K562 (cell line): Measurements from ENCODE around the gene C1R. TPM values are rescaled to one million over a fixed set of nuclear protein-coding genes. Genes with fewer than 3 reads are reported as not detected.

Experiments
- ATAC-seq: fragments of 200-7000 bp; cut with Tn5 transposase; 3 replicates; pipeline ENCODE4 v1.9.1; 2020; ENCODE audit warnings: moderate library complexity
- BruUV-seq: library from RNA; stranded (reverse); fragments of 400-500 nt; replicated peaks from 2 replicates; lab custom pipeline; 2021; lab: Mats Ljungman, UMichigan
- CTCF ChIA-PET: fragments of 300-600 bp; formaldehyde crosslinking; extraction: SDS; loops from one replicate; lab custom pipeline; 2021; ENCODE audit warnings: low intra/inter-chr PET ratio; lab: Yijun Ruan, JAX
- POLR2A ChIA-PET: fragments of 300-600, 350-650 bp; sonication (Branson Sonifier 250); formaldehyde crosslinking; extraction: SDS; loops from one replicate; lab custom pipeline; 2021; ENCODE audit warnings: antibody characterized with exemption, inconsistent platforms; lab: Yijun Ruan, JAX
- DNase-seq, 4 experiments: peaks; one replicate each; pipeline versions ENCODE4 v3.0.0 to v3.0.0-alpha.2; 2011 to 2018; ENCODE audit warnings: low spot score in 3 of 4, mixed read lengths in 3 of 4; ENCODE audit errors: extremely low read depth in 1 of 4
- FAIRE-seq: peaks from 2 replicates; lab custom pipeline; 2011; peaks lifted over from hg19 to GRCh38; lab: Jason Lieb, UNC
- H2AFZ ChIP-seq: 2 replicates; pipeline ENCODE4 v1.6.0; 2011; ENCODE audit warnings: low read depth, low read length, control low read depth, inconsistent platforms
- H3K27ac ChIP-seq: fragments of 200-600 bp; 3 replicates; pipeline ENCODE4 v1.8.0; 2011; ENCODE audit warnings: low read depth, mild to moderate bottlenecking, control low read depth, inconsistent platforms, low read length, moderate library complexity, mixed read lengths; ENCODE audit errors: extremely low read depth
- H3K27me3 ChIP-seq, 2 experiments: fragments of 300-600 bp in 1 of 2; 2 replicates in 1 of 2; 3 replicates in 1 of 2; pipeline versions ENCODE4 v1.6.0 to v1.8.0; 2011; ENCODE audit warnings: inconsistent platforms in 2 of 2, low read length in 2 of 2, mild to moderate bottlenecking in 1 of 2, mixed read lengths in 1 of 2, moderate library complexity in 1 of 2; ENCODE audit not compliant: control insufficient read depth in 2 of 2, insufficient read depth in 2 of 2
- H3K36me3 ChIP-seq: fragments of 300-600 bp; 3 replicates; pipeline ENCODE4 v1.8.0; 2011; ENCODE audit warnings: mild to moderate bottlenecking, low read length, inconsistent platforms; ENCODE audit not compliant: control insufficient read depth, insufficient read depth
- H3K4me1 ChIP-seq, 2 experiments: fragments of 200-600 bp in 1 of 2; replicated peaks in 1 of 2; 2 replicates in 1 of 2; 3 replicates in 1 of 2; pipeline versions ENCODE4 v1.5.1 to v1.8.0; 2011; ENCODE audit warnings: inconsistent platforms in 2 of 2, low read length in 2 of 2, mild to moderate bottlenecking in 1 of 2, mixed read lengths in 1 of 2, moderate library complexity in 1 of 2; ENCODE audit not compliant: control insufficient read depth in 2 of 2, insufficient read depth in 2 of 2
- H3K4me2 ChIP-seq: 2 replicates; pipeline ENCODE4 v1.6.1; 2011; ENCODE audit warnings: low read length, control low read depth, inconsistent platforms, mixed read lengths; ENCODE audit not compliant: insufficient read depth
- H3K4me3 ChIP-seq: fragments of 200-600 bp; sonication (generic), shearing (Covaris generic); 2 replicates; pipeline ENCODE4 v1.5.1; 2016; ENCODE audit warnings: control low read depth, inconsistent platforms
- H3K79me2 ChIP-seq: fragments of 200-600 bp; 3 replicates; pipeline ENCODE4 v1.8.0; 2011; ENCODE audit warnings: low read length, inconsistent platforms; ENCODE audit not compliant: control insufficient read depth, insufficient read depth
- H3K9ac ChIP-seq, 2 experiments: 2 replicates each; pipeline versions ENCODE4 v1.6.0 to v1.6.1; 2011; ENCODE audit warnings: low read depth in 2 of 2, low read length in 2 of 2, control low read depth in 1 of 2, inconsistent platforms in 1 of 2, mild to moderate bottlenecking in 1 of 2, mixed read lengths in 1 of 2; ENCODE audit not compliant: insufficient read depth in 1 of 2
- H3K9me1 ChIP-seq: one replicate; pipeline ENCODE4 v1.6.0; 2011; ENCODE audit warnings: inconsistent platforms, mild to moderate bottlenecking, low read length, moderate library complexity; ENCODE audit not compliant: control insufficient read depth, insufficient read depth
- H3K9me3 ChIP-seq: replicated peaks from 2 replicates; pipeline ENCODE4 v1.5.1; 2011; ENCODE audit warnings: low read depth, low read length, inconsistent platforms; ENCODE audit not compliant: control insufficient read depth, insufficient read depth
- H4K20me1 ChIP-seq: replicated peaks from 2 replicates; pipeline ENCODE4 v1.6.1; 2011; ENCODE audit warnings: low read length, inconsistent platforms, mixed read lengths; ENCODE audit not compliant: control insufficient read depth, insufficient read depth
- ARHGAP35 ChIP-seq: fragments of 450-650 bp; IDR thresholded peaks from 2 replicates; pipeline ENCODE4 v1.6.1; 2018; ENCODE audit not compliant: partially characterized antibody
- ESRRB ChIP-seq: fragments of 250-450 bp; sonication (Bioruptor Pico); IDR thresholded peaks from 2 replicates; pipeline ENCODE4 v1.5.0; 2020; ENCODE audit warnings: mild to moderate bottlenecking, moderate library complexity, borderline replicate concordance
- FOSL1 ChIP-seq: fragments of 200-800 bp; sonication (Bioruptor generic); conservative IDR thresholded peaks from 2 replicates; pipeline ENCODE4 v1.6.1; 2016; ENCODE audit warnings: missing genetic modification characterization, missing compliant biosample characterization
- LARP7 ChIP-seq: fragments of 450-650 bp; IDR thresholded peaks from 2 replicates; pipeline ENCODE4 v1.6.1; 2016
- POLR3G ChIP-seq: IDR thresholded peaks from 2 replicates; pipeline ENCODE4 v1.6.1; 2011; ENCODE audit not compliant: insufficient read length, insufficient replicate concordance; ENCODE audit errors: extremely low read depth
- PPARD ChIP-seq: fragments of 250-450 bp; sonication (Bioruptor Pico); IDR thresholded peaks from 2 replicates; pipeline ENCODE4 v1.8.0; 2022; ENCODE audit warnings: inconsistent platforms, mild to moderate bottlenecking, moderate library complexity
- RAD51 ChIP-seq: fragments of 450-650 bp; IDR thresholded peaks from 2 replicates; pipeline ENCODE4 v1.7.1; 2016; ENCODE audit warnings: low read depth, mild to moderate bottlenecking, borderline replicate concordance
- RBM22 ChIP-seq: fragments of 200-400 bp; formaldehyde crosslinking; IDR thresholded peaks from 2 replicates; pipeline ENCODE4 v1.6.1; 2018; ENCODE audit warnings: low read length, low read depth; ENCODE audit not compliant: poor library complexity, severe bottlenecking
- ZFP1 ChIP-seq: fragments of 450-650 bp; formaldehyde crosslinking; IDR thresholded peaks from 2 replicates; pipeline ENCODE4 v1.4.0; 2020; ENCODE audit warnings: mild to moderate bottlenecking, mixed read lengths
- ZNF165 ChIP-seq: fragments of 250-450 bp; sonication (Bioruptor Pico); IDR thresholded peaks from 2 replicates; pipeline ENCODE4 v1.4.0; 2020; ENCODE audit warnings: borderline replicate concordance
- ZNF384 ChIP-seq: IDR thresholded peaks from 2 replicates; pipeline ENCODE4 v1.6.1; 2012; ENCODE audit warnings: low read depth, low read length, improper control_type of control experiment
- in situ Hi-C: fragments of 300-500 bp; cut with MboI; formaldehyde crosslinking; loops from 4 replicates; pipeline ENCODE4 v1.15.0; 2018; ENCODE audit warnings: inconsistent platforms, mixed read lengths
- intact Hi-C: fragments of 100-400 bp; cut with micrococcal nuclease; formaldehyde crosslinking; loops from 2 replicates; pipeline ENCODE4 v1.14.2; 2022
- polyA plus RNA-seq, 8 experiments: library from polyadenylated mRNA; depleted of rRNA in 4 of 8; stranded (reverse) in 5 of 8; unstranded in 3 of 8; fragments of >200 nt; fragmentation: Nextera tagmentation in 2 of 8; fragmentation: Illumina TruSeq in 1 of 8; extraction: Ambion mirVana in 2 of 8; extraction: Trizol in 1 of 8; gene quantifications; 2 replicates each; pipeline versions ENCODE4 v1.2.1 to v1.2.3, GENCODE V29; 2011 to 2014; ENCODE audit warnings: inconsistent platforms in 1 of 8, missing spikeins in 1 of 8
- total RNA-seq, 7 experiments: library from RNA; depleted of rRNA in 6 of 7; stranded (reverse); fragments of >200 nt in 6 of 7; fragmentation: Illumina TruSeq in 2 of 7; extraction: Trizol in 2 of 7; gene quantifications; 2 replicates each; pipeline versions ENCODE4 v1.2.1 to v1.2.3, GENCODE V29; 2011 to 2021; ENCODE audit warnings: low replicate concordance in 1 of 7
- TF ChIP-seq, protein P1 (sequence below): sonication (generic); formaldehyde crosslinking; IDR thresholded peaks from 2 replicates; pipeline ENCODE4 v1.8.1; 2023; ENCODE audit warnings: mild to moderate bottlenecking, missing genetic modification reagents
- TF ChIP-seq, protein P2 (sequence below): sonication (generic); formaldehyde crosslinking; IDR thresholded peaks from 2 replicates; pipeline ENCODE4 v1.8.0; 2022; ENCODE audit warnings: mild to moderate bottlenecking, low read depth, missing genetic modification reagents
- TF ChIP-seq, protein P3 (sequence below): sonication (generic); formaldehyde crosslinking; IDR thresholded peaks from 2 replicates; pipeline ENCODE4 v1.8.0; 2022; ENCODE audit warnings: mild to moderate bottlenecking, missing genetic modification reagents

The C1R gene
- total and polyA plus RNA-seq, 9 of the 15 experiments (the other 6 are each of a cell fraction or from before 2014, with no cell fraction given), result 0.07 to 1.0 (median 0.33) TPM; not detected in 1

DNA sequence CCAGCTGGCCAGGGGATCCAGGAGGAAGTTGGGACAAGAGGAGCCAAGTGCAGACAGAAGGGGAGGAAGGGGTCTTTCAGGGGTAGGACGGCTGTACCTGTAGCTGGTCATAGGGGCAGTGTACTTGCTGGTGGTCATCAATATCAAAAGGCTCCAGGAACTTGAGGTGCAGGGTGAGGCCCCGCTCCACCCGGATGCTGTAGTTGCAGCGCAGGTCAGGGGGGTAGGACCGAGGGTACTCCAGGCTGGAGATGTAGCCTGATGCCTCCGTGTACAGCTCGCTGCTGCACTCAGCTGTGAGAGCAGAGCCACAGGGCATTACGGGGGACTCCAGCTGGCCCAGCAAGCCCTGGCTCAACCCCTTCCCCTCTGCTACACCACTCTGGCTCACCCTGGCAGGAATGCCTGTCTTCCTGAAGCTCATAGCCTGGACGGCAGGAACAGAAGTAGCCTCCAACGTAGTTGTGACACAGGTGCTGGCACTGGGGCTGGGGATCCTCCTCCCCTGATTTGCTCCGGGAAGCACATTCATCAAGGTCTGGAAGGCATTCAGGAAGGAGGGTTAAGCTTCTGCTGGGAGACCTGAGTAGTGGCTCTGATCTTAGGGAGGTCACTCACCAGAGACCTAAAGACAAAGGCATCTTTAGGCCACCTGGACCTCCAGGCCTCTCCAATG lies 2.9 kb downstream of the C1R start (continued):
- no peak for TF ChIP-seq RAD51

DNA sequence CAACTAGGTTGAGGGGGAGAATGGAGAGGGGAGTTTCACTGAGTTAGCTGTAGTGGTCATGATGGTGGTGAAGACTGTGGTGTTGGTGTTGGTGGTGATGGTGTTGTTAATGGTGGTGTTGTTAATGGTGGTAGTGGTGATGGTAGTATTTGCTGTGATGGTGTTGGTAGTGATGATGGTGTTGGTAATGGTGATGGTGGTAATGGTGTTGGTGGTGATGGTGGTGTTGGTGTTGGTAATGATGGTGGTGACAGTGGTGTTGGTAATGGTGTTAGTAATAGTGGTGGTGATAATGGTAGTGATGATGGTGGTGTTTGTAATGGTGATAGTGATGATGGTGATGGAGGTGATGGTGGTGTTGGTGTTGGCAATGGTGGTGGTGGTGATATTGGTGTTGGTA lies 9.1 kb downstream of the C1R start:
- H3K9me3 ChIP-seq, result no peaks in the 10 kb centered on the region; the same call in 1 of the 2 replicates
- ChIA-PET POLR2A (no interaction called here), CTCF (no interaction called here)
- H3K4me2 ChIP-seq, result no peak overlapping the region
- no peaks in the 10 kb centered on the region for H3K9me1 ChIP-seq
- H2AFZ ChIP-seq, result no peak overlapping the region
- BruUV-seq, result no TSS peak
- H3K27ac ChIP-seq, result no peak overlapping the region
- intact Hi-C loops (no loop called here), in situ Hi-C loops (no loop called here)
- H4K20me1 ChIP-seq, result no peaks in the 10 kb centered on the region
- DNase-seq (no peak), ATAC-seq (no peak), FAIRE-seq (no peak)
- no peak overlapping the region for H3K4me3 ChIP-seq
- H3K9ac ChIP-seq, result no peak overlapping the region
- H3K4me1 ChIP-seq, result peaks cover 0 to 3% of the 10 kb centered on the region in 2 experiments; a peak in 1 of 5 replicates
- H3K36me3 ChIP-seq, result no peaks in the 10 kb centered on the region
- H3K27me3 ChIP-seq, result no peaks in the 10 kb centered on the region; a peak in 2 of 5 replicates
- H3K79me2 ChIP-seq, result no peaks in the 10 kb centered on the region
- TF ChIP-seq ARHGAP35 (peak; percentile 48), ESRRB (no peak), ZNF165 (no peak), PPARD (CRISPR knock-in tag) (no peak), ZFP1 (CRISPR knock-in tag) (no peak), ZNF384 (no peak), RBM22 (no peak), FOSL1 (tag) (no peak), LARP7 (0 out of 2 replicates have a peak, but pooled peaks have one; percentile 37), POLR3G (no peak)
- TF ChIP-seq, protein P1, sequence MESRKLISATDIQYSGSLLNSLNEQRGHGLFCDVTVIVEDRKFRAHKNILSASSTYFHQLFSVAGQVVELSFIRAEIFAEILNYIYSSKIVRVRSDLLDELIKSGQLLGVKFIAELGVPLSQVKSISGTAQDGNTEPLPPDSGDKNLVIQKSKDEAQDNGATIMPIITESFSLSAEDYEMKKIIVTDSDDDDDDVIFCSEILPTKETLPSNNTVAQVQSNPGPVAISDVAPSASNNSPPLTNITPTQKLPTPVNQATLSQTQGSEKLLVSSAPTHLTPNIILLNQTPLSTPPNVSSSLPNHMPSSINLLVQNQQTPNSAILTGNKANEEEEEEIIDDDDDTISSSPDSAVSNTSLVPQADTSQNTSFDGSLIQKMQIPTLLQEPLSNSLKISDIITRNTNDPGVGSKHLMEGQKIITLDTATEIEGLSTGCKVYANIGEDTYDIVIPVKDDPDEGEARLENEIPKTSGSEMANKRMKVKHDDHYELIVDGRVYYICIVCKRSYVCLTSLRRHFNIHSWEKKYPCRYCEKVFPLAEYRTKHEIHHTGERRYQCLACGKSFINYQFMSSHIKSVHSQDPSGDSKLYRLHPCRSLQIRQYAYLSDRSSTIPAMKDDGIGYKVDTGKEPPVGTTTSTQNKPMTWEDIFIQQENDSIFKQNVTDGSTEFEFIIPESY (CRISPR knock-in tag), result no peak
- TF ChIP-seq, protein P2, sequence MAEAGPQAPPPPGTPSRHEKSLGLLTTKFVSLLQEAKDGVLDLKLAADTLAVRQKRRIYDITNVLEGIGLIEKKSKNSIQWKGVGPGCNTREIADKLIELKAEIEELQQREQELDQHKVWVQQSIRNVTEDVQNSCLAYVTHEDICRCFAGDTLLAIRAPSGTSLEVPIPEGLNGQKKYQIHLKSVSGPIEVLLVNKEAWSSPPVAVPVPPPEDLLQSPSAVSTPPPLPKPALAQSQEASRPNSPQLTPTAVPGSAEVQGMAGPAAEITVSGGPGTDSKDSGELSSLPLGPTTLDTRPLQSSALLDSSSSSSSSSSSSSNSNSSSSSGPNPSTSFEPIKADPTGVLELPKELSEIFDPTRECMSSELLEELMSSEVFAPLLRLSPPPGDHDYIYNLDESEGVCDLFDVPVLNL (CRISPR knock-in tag), result no peak
- TF ChIP-seq, protein P3, sequence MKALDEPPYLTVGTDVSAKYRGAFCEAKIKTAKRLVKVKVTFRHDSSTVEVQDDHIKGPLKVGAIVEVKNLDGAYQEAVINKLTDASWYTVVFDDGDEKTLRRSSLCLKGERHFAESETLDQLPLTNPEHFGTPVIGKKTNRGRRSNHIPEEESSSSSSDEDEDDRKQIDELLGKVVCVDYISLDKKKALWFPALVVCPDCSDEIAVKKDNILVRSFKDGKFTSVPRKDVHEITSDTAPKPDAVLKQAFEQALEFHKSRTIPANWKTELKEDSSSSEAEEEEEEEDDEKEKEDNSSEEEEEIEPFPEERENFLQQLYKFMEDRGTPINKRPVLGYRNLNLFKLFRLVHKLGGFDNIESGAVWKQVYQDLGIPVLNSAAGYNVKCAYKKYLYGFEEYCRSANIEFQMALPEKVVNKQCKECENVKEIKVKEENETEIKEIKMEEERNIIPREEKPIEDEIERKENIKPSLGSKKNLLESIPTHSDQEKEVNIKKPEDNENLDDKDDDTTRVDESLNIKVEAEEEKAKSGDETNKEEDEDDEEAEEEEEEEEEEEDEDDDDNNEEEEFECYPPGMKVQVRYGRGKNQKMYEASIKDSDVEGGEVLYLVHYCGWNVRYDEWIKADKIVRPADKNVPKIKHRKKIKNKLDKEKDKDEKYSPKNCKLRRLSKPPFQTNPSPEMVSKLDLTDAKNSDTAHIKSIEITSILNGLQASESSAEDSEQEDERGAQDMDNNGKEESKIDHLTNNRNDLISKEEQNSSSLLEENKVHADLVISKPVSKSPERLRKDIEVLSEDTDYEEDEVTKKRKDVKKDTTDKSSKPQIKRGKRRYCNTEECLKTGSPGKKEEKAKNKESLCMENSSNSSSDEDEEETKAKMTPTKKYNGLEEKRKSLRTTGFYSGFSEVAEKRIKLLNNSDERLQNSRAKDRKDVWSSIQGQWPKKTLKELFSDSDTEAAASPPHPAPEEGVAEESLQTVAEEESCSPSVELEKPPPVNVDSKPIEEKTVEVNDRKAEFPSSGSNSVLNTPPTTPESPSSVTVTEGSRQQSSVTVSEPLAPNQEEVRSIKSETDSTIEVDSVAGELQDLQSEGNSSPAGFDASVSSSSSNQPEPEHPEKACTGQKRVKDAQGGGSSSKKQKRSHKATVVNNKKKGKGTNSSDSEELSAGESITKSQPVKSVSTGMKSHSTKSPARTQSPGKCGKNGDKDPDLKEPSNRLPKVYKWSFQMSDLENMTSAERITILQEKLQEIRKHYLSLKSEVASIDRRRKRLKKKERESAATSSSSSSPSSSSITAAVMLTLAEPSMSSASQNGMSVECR (CRISPR knock-in tag), result no peak
